ENCODE results near the gene TRAPPC14. TPM values are rescaled to one million over a fixed set of nuclear protein-coding genes. Genes with fewer than 3 reads are reported as not detected.
"Not testable (repeated sequence)": the region's sequence is repeated elsewhere in the genome, so short reads cannot be mapped to it uniquely, and the experiment has no call there.

TRAPPC14 gene
- total RNA-seq, 2 experiments from 2014 or later = 15.7 to 17.4 TPM

DNA sequence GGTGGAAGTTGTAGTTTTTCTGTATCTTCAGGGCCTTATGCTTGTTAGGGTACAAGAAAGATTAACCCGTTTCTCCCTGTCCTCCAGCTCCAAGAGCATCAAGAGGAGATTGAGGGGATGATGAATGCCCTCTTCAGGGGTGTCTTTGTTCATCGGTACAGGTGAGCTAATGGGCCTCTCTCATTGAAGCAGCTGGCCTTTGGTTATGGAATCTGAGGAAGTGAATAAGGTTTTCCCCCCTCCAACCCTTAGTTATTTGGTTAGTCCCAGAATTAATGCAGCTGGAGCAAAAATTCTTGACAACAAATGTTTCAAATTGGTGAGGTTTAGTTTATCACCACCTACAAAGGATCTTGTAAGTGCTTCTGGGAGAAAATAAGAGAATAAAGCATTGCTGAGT lies 36.7 kb upstream of the TRAPPC14 start:
- TF ChIP-seq, protein P1, sequence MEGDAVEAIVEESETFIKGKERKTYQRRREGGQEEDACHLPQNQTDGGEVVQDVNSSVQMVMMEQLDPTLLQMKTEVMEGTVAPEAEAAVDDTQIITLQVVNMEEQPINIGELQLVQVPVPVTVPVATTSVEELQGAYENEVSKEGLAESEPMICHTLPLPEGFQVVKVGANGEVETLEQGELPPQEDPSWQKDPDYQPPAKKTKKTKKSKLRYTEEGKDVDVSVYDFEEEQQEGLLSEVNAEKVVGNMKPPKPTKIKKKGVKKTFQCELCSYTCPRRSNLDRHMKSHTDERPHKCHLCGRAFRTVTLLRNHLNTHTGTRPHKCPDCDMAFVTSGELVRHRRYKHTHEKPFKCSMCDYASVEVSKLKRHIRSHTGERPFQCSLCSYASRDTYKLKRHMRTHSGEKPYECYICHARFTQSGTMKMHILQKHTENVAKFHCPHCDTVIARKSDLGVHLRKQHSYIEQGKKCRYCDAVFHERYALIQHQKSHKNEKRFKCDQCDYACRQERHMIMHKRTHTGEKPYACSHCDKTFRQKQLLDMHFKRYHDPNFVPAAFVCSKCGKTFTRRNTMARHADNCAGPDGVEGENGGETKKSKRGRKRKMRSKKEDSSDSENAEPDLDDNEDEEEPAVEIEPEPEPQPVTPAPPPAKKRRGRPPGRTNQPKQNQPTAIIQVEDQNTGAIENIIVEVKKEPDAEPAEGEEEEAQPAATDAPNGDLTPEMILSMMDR (IDR thresholded peaks at IDR 0.05) = no peak
- H3K9me3 Mint-ChIP-seq = no peaks in the 10 kb centered on the region
- H3K27me3 Mint-ChIP-seq = no peaks in the 10 kb centered on the region
- POLR2A ChIA-PET = interaction anchor here (1.0 kb wide), 1 partner anchor 234 kb away, joined by 3 read pairs; the partner anchor contains the start of gene ZCWPW1
- no peak overlapping the region for H3K27ac Mint-ChIP-seq
- ATAC-seq (no peak), DNase-seq (no peak)
- no peaks in the 10 kb centered on the region for H3K36me3 Mint-ChIP-seq (ENCODE audit: low read depth)
- CTCF ChIA-PET = interaction anchor here (1.5 to 5.4 kb wide), 4 partner anchors 10 to 212 kb away, joined by 4 to 34 read pairs (median 9); no protein-coding TSS in a partner anchor
- intact Hi-C loops (cut with micrococcal nuclease) = no loop called here
- peaks cover 31% of the 10 kb centered on the region for H3K4me1 Mint-ChIP-seq (ENCODE audit: low read depth)
- no peak overlapping the region for H3K4me3 Mint-ChIP-seq

DNA sequence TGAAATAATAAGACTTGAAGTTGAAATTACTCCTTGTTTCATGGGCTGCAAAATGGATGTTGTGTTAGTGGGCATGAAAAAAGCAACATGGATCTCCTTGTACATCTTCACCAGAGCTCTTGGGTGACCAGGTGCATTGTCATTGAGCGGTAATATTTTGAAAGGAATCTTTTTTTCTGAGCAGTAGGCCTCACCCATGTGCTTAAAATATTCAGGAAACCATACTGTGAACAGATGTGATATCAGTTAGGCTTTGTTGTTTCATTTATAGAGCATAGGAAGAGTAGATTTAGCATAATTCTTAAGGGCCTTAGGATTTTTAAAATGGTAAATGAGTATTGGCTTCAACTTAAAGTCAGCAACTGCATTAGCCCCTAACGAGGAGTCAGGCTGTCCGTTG lies 34.4 kb upstream of the TRAPPC14 start:
- POLR2A ChIA-PET = interaction anchor here (1.1 to 1.7 kb wide), 4 partner anchors 10 to 43 kb away, joined by 3 to 11 read pairs (median 4); no protein-coding TSS in a partner anchor
- H3K9me3 Mint-ChIP-seq = no peaks in the 10 kb centered on the region
- no peak for ATAC-seq
- TF ChIP-seq, protein P1 (IDR thresholded peaks at IDR 0.05) = no peak
- H3K4me1 Mint-ChIP-seq (ENCODE audit: low read depth) = peaks cover 35% of the 10 kb centered on the region
- intact Hi-C loops (cut with micrococcal nuclease) = no loop called here
- no peaks in the 10 kb centered on the region for H3K27me3 Mint-ChIP-seq
- CTCF ChIA-PET = interaction anchor here (0.6 to 5.4 kb wide), 6 partner anchors 9 to 64 kb away, joined by 3 to 34 read pairs (median 5); partner anchors contain the start of gene GAL3ST4
- H3K27ac Mint-ChIP-seq = no peak overlapping the region
- H3K4me3 Mint-ChIP-seq = no peak overlapping the region
- no peaks in the 10 kb centered on the region for H3K36me3 Mint-ChIP-seq (ENCODE audit: low read depth)
- no peak for DNase-seq

DNA sequence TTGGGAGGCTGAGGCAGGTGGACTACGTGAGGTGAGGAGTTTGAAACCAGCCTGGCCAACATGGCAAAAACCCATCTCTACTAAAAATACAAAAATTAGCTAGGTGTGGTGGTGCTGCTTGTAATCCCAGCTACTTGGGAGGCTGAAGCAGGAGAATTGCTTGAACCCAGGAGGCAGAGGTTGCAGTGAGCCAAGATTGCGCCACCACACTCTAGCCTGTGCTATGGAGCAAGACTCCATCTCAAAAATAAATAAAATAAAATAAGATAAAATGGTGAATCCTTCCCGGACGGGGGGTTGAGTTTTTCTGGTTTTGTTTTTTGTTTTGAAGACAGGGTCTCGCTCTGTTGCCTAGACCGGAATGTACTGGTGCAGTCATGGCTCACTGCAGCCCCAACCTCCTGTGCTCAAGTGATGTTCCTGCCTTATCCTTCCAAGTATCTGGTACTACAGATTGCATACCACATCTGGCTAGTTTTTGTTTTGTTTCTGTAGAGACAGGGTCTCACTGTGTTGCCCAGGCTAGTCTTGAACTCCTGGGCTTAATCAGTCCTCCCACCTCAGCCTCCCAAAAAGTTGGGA lies 33.8 kb upstream of the TRAPPC14 start:
- ChIA-PET CTCF (interaction anchor here (1.3 to 5.4 kb wide), 3 partner anchors 10 to 60 kb away, joined by 3 to 34 read pairs (median 7); no protein-coding TSS in a partner anchor), POLR2A (interaction anchor here (0.7 to 1.1 kb wide), 2 partner anchors 11 to 18 kb away, joined by 3 read pairs; no protein-coding TSS in a partner anchor)
- H3K4me1 Mint-ChIP-seq (ENCODE audit: low read depth) = peaks cover 35% of the 10 kb centered on the region
- H3K9me3 Mint-ChIP-seq; H3K27ac Mint-ChIP-seq; H3K4me3 Mint-ChIP-seq; H3K36me3 Mint-ChIP-seq (ENCODE audit: low read depth); DNase-seq; intact Hi-C loops (cut with micrococcal nuclease); H3K27me3 Mint-ChIP-seq; ATAC-seq: not testable (repeated sequence)

DNA sequence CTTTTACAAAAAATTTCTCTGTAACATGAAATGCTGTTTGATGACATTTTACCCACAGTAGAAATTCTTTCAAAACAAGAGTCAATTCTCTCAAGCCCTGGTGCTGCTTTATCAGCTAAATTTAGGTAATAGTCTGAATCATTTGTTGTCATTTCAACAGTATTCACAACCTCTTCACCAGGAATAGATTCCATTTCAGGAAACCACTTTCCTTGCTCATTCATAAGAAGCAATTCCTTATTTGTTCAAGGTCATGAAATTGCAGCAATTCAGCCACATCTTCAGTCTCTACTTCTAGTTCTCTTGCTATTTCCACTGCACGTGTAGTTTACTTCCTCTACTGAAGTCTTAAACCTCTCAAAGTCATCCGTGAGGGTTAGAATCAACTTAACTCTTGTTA lies 33.3 kb upstream of the TRAPPC14 start:
- H3K4me3 Mint-ChIP-seq = no peak overlapping the region
- peaks cover 35% of the 10 kb centered on the region for H3K4me1 Mint-ChIP-seq (ENCODE audit: low read depth)
- H3K27ac Mint-ChIP-seq = no peak overlapping the region
- ChIA-PET CTCF (interaction anchor here (5.4 kb wide), 1 partner anchor 18 kb away, joined by 34 read pairs; no protein-coding TSS in a partner anchor), POLR2A (interaction anchor here (0.8 kb wide), 1 partner anchor 10 kb away, joined by 3 read pairs; no protein-coding TSS in a partner anchor)
- DNase-seq = no peak
- TF ChIP-seq, protein P1 (IDR thresholded peaks at IDR 0.05) = no peak
- intact Hi-C loops (cut with micrococcal nuclease) = no loop called here
- H3K9me3 Mint-ChIP-seq = no peaks in the 10 kb centered on the region
- no peaks in the 10 kb centered on the region for H3K36me3 Mint-ChIP-seq (ENCODE audit: low read depth)
- no peaks in the 10 kb centered on the region for H3K27me3 Mint-ChIP-seq
- no peak for ATAC-seq

DNA sequence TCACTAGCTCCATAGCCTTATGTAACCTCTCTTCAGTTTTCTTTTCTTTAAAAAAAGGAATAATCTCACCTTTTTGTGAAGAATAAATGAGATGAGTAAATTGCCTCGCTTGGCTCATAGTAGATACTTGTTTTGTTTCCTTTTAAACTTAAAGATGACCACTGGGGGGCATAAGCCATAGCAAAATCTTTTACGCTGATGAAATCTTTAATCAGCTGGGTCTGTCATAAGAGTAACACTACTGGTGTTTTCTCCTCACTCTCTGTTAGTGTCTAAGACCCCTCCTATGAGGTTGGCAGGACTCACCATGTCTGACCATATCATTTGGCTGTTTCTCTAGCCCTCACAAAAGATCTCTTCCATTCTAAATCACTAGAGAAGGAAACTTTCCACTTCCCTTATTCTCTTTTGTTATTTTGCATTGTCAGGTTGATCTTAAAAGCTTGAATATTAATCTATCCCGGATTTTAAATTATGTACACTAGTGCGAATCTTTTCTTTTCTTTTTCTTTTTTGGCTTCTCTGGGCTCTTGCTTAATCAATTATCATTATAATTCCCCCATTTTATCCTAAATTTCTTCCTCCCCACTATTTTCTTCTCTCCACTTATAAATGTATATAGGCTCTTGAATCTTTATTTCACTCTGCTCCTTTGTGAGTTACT lies 31.7 kb upstream of the TRAPPC14 start:
- no peak overlapping the region for H3K4me3 Mint-ChIP-seq

More for the DNA sequence above, 31.7 kb upstream of the TRAPPC14 start:
- H3K27ac Mint-ChIP-seq = peak overlapping the region; percentile 80
- TF ChIP-seq, protein P1 (IDR thresholded peaks at IDR 0.05) = peak; percentile 70
- CTCF ChIA-PET = interaction anchor here (0.7 to 4.3 kb wide), 22 partner anchors 8 to 246 kb away, joined by 3 to 46 read pairs (median 6); partner anchors contain the start of genes GAL3ST4, GPC2, LAMTOR4 and STAG3
- DNase-seq (no peak), ATAC-seq (peak; percentile 90)
- POLR2A ChIA-PET = interaction anchor here (1.1 to 1.7 kb wide), 2 partner anchors 14 to 19 kb away, joined by 3 to 5 read pairs; no protein-coding TSS in a partner anchor
- H3K36me3 Mint-ChIP-seq (ENCODE audit: low read depth) = no peaks in the 10 kb centered on the region
- intact Hi-C loops (cut with micrococcal nuclease) = no loop called here
- no peaks in the 10 kb centered on the region for H3K9me3 Mint-ChIP-seq
- peaks cover 31% of the 10 kb centered on the region for H3K4me1 Mint-ChIP-seq (ENCODE audit: low read depth)
- H3K27me3 Mint-ChIP-seq = no peaks in the 10 kb centered on the region
